MCF 10A (cell line): Measurements from ENCODE around the gene CLDN20. TPM values are rescaled to one million over a fixed set of nuclear protein-coding genes. Genes with fewer than 3 reads are reported as not detected.
A peak's percentile ranks its signal among the peaks of the same experiment; 100 is the strongest.

ENCODE experiments used
- BruUV-seq: library from RNA; stranded (reverse); fragments of 400-500 nt; replicated peaks from 2 replicates; lab custom pipeline; 2021; lab: Mats Ljungman, UMichigan
- CTCF ChIA-PET: fragments of 300-600 bp; sonication (Branson Sonifier 250); formaldehyde crosslinking; extraction: SDS; loops from one replicate; lab custom pipeline; 2021; ENCODE audit warnings: antibody characterized with exemption, inconsistent platforms; lab: Yijun Ruan, JAX
- POLR2A ChIA-PET: fragments of 300-600, 350-650 bp; sonication (Branson Sonifier 250); formaldehyde crosslinking; extraction: SDS; loops from one replicate; lab custom pipeline; 2020; ENCODE audit warnings: antibody characterized with exemption, inconsistent platforms; lab: Yijun Ruan, JAX
- DNase-seq: peaks from one replicate; pipeline ENCODE4 v3.0.0-alpha.2; 2018; ENCODE audit not compliant: unreplicated experiment
- H3K27ac Mint-ChIP-seq: one replicate; pipeline ENCODE4 v1.8.0; 2022; ENCODE audit warnings: mild to moderate bottlenecking, low read depth, mixed read lengths; ENCODE audit not compliant: unreplicated experiment
- H3K27me3 Mint-ChIP-seq: one replicate; pipeline ENCODE4 v1.8.0; 2022; ENCODE audit warnings: mixed read lengths; ENCODE audit not compliant: insufficient read depth, unreplicated experiment
- H3K36me3 Mint-ChIP-seq: one replicate; pipeline ENCODE4 v1.8.0; 2022; ENCODE audit warnings: mild to moderate bottlenecking, moderate library complexity, mixed read lengths; ENCODE audit not compliant: insufficient read depth, unreplicated experiment
- H3K4me1 Mint-ChIP-seq: one replicate; pipeline ENCODE4 v1.8.0; 2022; ENCODE audit warnings: mixed read lengths; ENCODE audit not compliant: insufficient read depth, unreplicated experiment
- H3K4me3 Mint-ChIP-seq: one replicate; pipeline ENCODE4 v1.8.0; 2022; ENCODE audit warnings: mild to moderate bottlenecking, moderate library complexity, mixed read lengths; ENCODE audit not compliant: unreplicated experiment
- H3K9me3 Mint-ChIP-seq: one replicate; pipeline ENCODE4 v1.8.0; 2022; ENCODE audit warnings: mixed read lengths; ENCODE audit not compliant: unreplicated experiment
- CTCF ChIP-seq: fragments of 200-600 bp; IDR thresholded peaks from one replicate; pipeline ENCODE4 v1.8.0; 2022; ENCODE audit warnings: antibody characterized with exemption, mild to moderate bottlenecking; ENCODE audit not compliant: unreplicated experiment
- intact Hi-C: fragments of 100-400 bp; cut with micrococcal nuclease; formaldehyde crosslinking; loops from 2 replicates; pipeline ENCODE4 v1.14.1; 2022
- total RNA-seq: library from RNA; stranded (reverse); gene quantifications from 2 replicates; pipeline ENCODE4 v1.2.3, GENCODE V29; 2022

Gene CLDN20
- total RNA-seq, 1 experiment from 2014 or later = not detected

DNA sequence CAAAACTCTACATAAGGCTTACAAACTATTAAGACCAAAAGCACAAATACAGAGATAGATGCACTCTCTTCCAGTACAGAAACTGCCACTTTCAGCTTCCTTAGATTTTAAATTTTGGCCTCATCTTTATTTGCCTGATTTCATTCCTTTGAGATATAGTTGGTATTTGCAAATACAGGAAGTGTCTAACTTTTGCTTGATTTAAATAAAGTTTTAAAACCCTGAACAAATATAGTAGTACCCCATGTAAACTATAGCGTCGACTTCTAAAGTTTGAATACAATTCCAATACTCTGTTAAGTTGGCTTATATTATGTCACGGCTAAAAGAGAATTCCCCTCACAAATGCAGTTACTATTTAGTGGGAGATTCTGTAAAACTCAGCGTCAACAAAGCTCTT is 1.2 kb upstream of the CLDN20 start:
- ChIA-PET CTCF (interaction anchor here (0.7 kb wide), 1 partner anchor 39 kb away, joined by 4 read pairs; no protein-coding TSS in a partner anchor), POLR2A (no interaction called here)
- no peak for DNase-seq
- Mint-ChIP-seq H3K36me3 (peaks cover 45% of the 10 kb centered on the region), H3K9me3 (no peaks in the 10 kb centered on the region), H3K27me3 (no peaks in the 10 kb centered on the region), H3K4me3 (no peak overlapping the region), H3K27ac (no peak overlapping the region), H3K4me1 (peaks cover 12% of the 10 kb centered on the region)
- no TSS peak for BruUV-seq
- intact Hi-C loops = no loop called here
- TF ChIP-seq CTCF = no peak

- Mint-ChIP-seq H3K4me3 (no peak overlapping the region), H3K4me1 (peaks cover 12% of the 10 kb centered on the region), H3K27ac (peak overlapping the region; percentile 75), H3K27me3 (no peaks in the 10 kb centered on the region), H3K36me3 (peaks cover 34% of the 10 kb centered on the region), H3K9me3 (no peaks in the 10 kb centered on the region)
- no TSS peak for BruUV-seq
- ChIA-PET POLR2A (interaction anchor here (0.8 to 1.0 kb wide), 2 partner anchors 9 to 91 kb away, joined by 3 read pairs; no protein-coding TSS in a partner anchor), CTCF (interaction anchor here (1.3 kb wide), 1 partner anchor 88 kb away, joined by 3 read pairs; no protein-coding TSS in a partner anchor)
- peak; percentile 52 for DNase-seq
- no peak for TF ChIP-seq CTCF
- intact Hi-C loops = loop anchor here (1.0 kb wide), 1 partner anchor 88 kb away; no protein-coding TSS in a partner anchor
These were observed 994 bp downstream of the CLDN20 start for GRCh38 chr6:155264693-155265320.

DNA sequence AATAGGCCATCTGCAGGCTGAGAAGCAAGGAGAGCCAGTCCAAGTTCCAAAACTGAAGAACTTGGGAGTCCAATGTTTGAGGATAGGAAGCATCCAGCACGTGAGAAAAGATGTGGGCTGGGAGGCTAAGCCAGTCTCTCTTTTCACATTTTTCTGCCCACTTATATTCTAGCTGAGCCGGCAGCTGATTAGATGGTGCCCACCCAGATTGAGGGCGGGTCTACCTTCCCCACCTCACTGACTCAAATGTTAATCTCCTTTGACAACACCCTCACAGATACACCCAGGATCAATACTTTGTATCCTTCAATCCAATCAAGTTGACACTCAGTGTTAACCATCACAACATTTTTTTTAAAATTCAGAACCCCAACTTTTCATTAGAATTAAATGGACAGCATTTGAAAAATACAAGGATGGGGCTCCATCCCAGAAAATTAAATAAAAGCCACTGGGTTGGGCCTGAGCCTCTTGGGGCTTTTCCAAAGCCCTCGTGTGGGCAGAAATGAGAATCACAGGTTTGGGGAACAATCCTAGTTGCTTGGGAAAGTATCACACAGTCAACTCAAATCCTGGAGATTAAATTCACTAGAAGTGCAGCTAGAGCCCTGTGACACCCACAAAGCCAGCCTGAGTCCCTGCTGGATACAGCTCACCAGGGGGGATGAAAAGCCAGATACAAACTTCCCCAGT is 2.2 kb downstream of the CLDN20 start:
- Mint-ChIP-seq H3K27ac (peak overlapping the region; percentile 75), H3K9me3 (no peaks in the 10 kb centered on the region), H3K27me3 (no peaks in the 10 kb centered on the region), H3K4me1 (peaks cover 12% of the 10 kb centered on the region), H3K36me3 (peaks cover 28% of the 10 kb centered on the region), H3K4me3 (no peak overlapping the region)
- CTCF ChIA-PET = interaction anchor here (0.6 to 0.9 kb wide), 3 partner anchors 51 to 156 kb away, joined by 3 to 4 read pairs (median 3); no protein-coding TSS in a partner anchor
- no peak for DNase-seq
- TF ChIP-seq CTCF = peak; percentile 11
- intact Hi-C loops = loop anchor here (1.0 kb wide), 1 partner anchor 89 kb away; no protein-coding TSS in a partner anchor
- POLR2A ChIA-PET = interaction anchor here (0.7 to 0.8 kb wide), 2 partner anchors 92 to 140 kb away, joined by 3 read pairs; no protein-coding TSS in a partner anchor
- no TSS peak for BruUV-seq

- peaks cover 12% of the 10 kb centered on the region for H3K4me1 Mint-ChIP-seq
- peaks cover 18% of the 10 kb centered on the region for H3K36me3 Mint-ChIP-seq
- H3K27ac Mint-ChIP-seq = no peak overlapping the region
- no peak for TF ChIP-seq CTCF
- H3K9me3 Mint-ChIP-seq = no peaks in the 10 kb centered on the region
- H3K27me3 Mint-ChIP-seq = no peaks in the 10 kb centered on the region
- H3K4me3 Mint-ChIP-seq = no peak overlapping the region
- ChIA-PET POLR2A (interaction anchor here (1.2 kb wide), 1 partner anchor 46 kb away, joined by 3 read pairs; no protein-coding TSS in a partner anchor), CTCF (interaction anchor here (0.6 to 1.4 kb wide), 12 partner anchors 10 to 592 kb away, joined by 3 to 7 read pairs (median 3); no protein-coding TSS in a partner anchor)
- BruUV-seq = no TSS peak
- no peak for DNase-seq
- intact Hi-C loops = no loop called here
These were observed 3.6 kb downstream of the CLDN20 start for GRCh38 chr6:155267411-155267810.
